ENCODE results near the gene COIL. TPM values are rescaled to one million over a fixed set of nuclear protein-coding genes. Genes with fewer than 3 reads are reported as not detected.

The COIL gene
- total RNA-seq, 1 experiment from 2014 or later: 31.2 TPM

DNA sequence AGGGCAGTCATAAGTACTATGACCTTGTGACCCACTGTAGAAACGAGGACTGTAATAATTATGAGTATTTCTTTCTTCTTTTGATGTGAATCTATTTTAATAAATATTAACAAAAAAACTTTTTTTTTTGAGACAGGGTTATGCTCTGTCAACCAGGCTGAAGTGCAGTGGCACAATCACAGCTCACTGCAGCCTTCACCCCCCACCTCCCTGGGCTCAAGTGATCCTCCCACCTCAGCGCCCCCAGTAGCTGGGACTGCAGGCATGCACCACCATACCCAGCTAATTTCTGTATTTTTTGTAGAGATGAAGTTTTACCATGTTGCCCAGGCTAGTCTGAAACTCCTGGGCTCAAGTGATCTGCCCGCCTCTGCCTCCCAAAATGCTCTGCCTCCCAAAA is 49.6 kb upstream of the COIL start:
- H2AFZ ChIP-seq (ENCODE audit: low read depth, low read length, poor library complexity, severe bottlenecking): no peak overlapping the region
- ChIA-PET CTCF (interaction anchor here (1.0 to 1.3 kb wide), 8 partner anchors 10 to 97 kb away, joined by 3 to 4 read pairs (median 3); no protein-coding TSS in a partner anchor), POLR2A (no interaction called here), RAD21 (ENCODE audit: low non-redundant PET in 1 of 2, low total read pairs in 2 of 2, uncharacterized antibody in 2 of 2, unreplicated experiment in 2 of 2) (no interaction called here)
- no peaks in the 10 kb centered on the region for H3K9me2 ChIP-seq (ENCODE audit: insufficient read depth)
- H3K36me3 ChIP-seq (ENCODE audit: control insufficient read depth in 1 of 2, insufficient read depth in 2 of 2, low read length in 2 of 2): no peaks in the 10 kb centered on the region
- no peaks in the 10 kb centered on the region for H3K27me3 ChIP-seq (ENCODE audit: insufficient read depth, low read length)
- H3K9ac ChIP-seq (ENCODE audit: low read length): no peak overlapping the region
- ATAC-seq (no peak), DNase-seq (ENCODE audit: low read depth, low spot score) (no peak)
- TF ChIP-seq TCF7L2 (IDR thresholded peaks at IDR 0.05; ENCODE audit: borderline replicate concordance, extremely low read depth, insufficient read depth, insufficient read length): no peak
- intact Hi-C loops (cut with micrococcal nuclease): loop anchor here (1.0 kb wide), 1 partner anchor 191 kb away; no protein-coding TSS in a partner anchor
- H3K79me2 ChIP-seq (ENCODE audit: insufficient read depth, low read length): no peaks in the 10 kb centered on the region
- H3K27ac ChIP-seq (ENCODE audit: low read depth, low read length): no peak overlapping the region
- H4K20me1 ChIP-seq (ENCODE audit: insufficient read depth): no peaks in the 10 kb centered on the region
- no peaks in the 10 kb centered on the region for H3K4me1 ChIP-seq (ENCODE audit: control insufficient read depth in 1 of 2, insufficient read depth in 2 of 2, low read length in 2 of 2)
- H3K9me3 ChIP-seq (ENCODE audit: control insufficient read depth in 1 of 2, insufficient read depth in 1 of 2, low read depth in 1 of 2, low read length in 2 of 2): peaks cover 0 to 9% of the 10 kb centered on the region in 2 experiments; a peak in 1 of 4 replicates
- no peak overlapping the region for H3K4me2 ChIP-seq (ENCODE audit: low read length)
- no TSS peak for BruUV-seq (replicated peaks)
- H3K4me3 ChIP-seq (replicated peaks in 1 of 2; ENCODE audit: low read depth in 1 of 2, low read length in 2 of 2): no peak overlapping the region

DNA sequence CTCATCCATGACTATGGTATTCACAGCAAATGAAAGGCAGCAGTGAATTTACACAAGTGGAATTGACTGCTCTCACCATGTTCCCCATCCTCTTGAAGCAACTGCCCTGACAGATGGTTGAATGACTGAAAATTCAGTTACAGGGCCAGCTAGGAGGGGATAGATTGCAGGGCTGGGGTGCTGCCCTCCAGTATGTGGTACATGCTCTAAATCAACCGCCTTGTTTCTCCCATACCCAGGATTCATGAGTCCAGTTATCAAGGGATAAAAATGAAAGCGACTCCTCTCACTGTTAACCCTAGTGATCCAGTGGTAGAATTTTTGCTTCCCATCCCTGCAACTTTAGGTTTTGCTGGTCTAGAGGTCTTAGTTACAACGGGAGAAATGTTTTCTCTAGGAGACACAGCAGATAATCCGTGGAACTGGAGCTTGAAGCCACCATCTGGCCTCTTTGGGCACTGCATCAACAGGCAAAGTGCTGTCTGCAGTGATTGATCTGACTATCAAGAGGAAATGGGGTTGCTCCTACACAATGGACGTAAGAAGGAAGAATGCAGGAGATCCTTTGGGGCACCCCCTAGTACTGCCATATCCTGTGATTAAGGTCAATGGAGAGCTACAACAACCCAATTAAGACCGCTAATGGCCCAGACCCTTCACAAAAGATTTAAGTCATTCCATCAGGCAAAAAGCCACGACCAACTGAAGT is 49.0 kb upstream of the COIL start:
- Histone ChIP-seq H3K27me3 (ENCODE audit: insufficient read depth, low read length) (no peaks in the 10 kb centered on the region), H3K4me3 (replicated peaks in 1 of 2; ENCODE audit: low read depth in 1 of 2, low read length in 2 of 2) (no peak overlapping the region), H2AFZ (ENCODE audit: low read depth, low read length, poor library complexity, severe bottlenecking) (peak overlapping the region; percentile 47), H3K4me2 (ENCODE audit: low read length) (peak overlapping the region; percentile 18; the same call in 1 of the 2 replicates), H3K4me1 (ENCODE audit: control insufficient read depth in 1 of 2, insufficient read depth in 2 of 2, low read length in 2 of 2) (no peaks in the 10 kb centered on the region), H3K9ac (ENCODE audit: low read length) (no peak overlapping the region), H3K27ac (ENCODE audit: low read depth, low read length) (no peak overlapping the region), H3K36me3 (ENCODE audit: control insufficient read depth in 1 of 2, insufficient read depth in 2 of 2, low read length in 2 of 2) (no peaks in the 10 kb centered on the region), H4K20me1 (ENCODE audit: insufficient read depth) (no peaks in the 10 kb centered on the region), H3K79me2 (ENCODE audit: insufficient read depth, low read length) (no peaks in the 10 kb centered on the region), H3K9me3 (ENCODE audit: control insufficient read depth in 1 of 2, insufficient read depth in 1 of 2, low read depth in 1 of 2, low read length in 2 of 2) (peaks cover 0 to 9% of the 10 kb centered on the region in 2 experiments; a peak in 1 of 4 replicates), H3K9me2 (ENCODE audit: insufficient read depth) (no peaks in the 10 kb centered on the region)
- DNase-seq (ENCODE audit: low read depth, low spot score) (peak; percentile 61), ATAC-seq (peak; percentile 98)
- ChIA-PET POLR2A (no interaction called here), CTCF (interaction anchor here (0.6 to 1.3 kb wide), 9 partner anchors 10 to 738 kb away, joined by 3 to 4 read pairs (median 3); no protein-coding TSS in a partner anchor), RAD21 (ENCODE audit: low non-redundant PET in 1 of 2, low total read pairs in 2 of 2, uncharacterized antibody in 2 of 2, unreplicated experiment in 2 of 2) (no interaction called here)
- no peak for TF ChIP-seq SP1 (IDR thresholded peaks at IDR 0.05; ENCODE audit: low read depth)
- peak; percentile 21 for TF ChIP-seq YY1 (IDR thresholded peaks at IDR 0.05; ENCODE audit: extremely low read depth, insufficient replicate concordance, low read depth, low read length)
- TF ChIP-seq CEBPB (IDR thresholded peaks at IDR 0.05; ENCODE audit: low read depth): no peak
- peak; percentile 70 for TF ChIP-seq RAD21 (IDR thresholded peaks at IDR 0.05; ENCODE audit: low read depth)
- TF ChIP-seq, protein P1, sequence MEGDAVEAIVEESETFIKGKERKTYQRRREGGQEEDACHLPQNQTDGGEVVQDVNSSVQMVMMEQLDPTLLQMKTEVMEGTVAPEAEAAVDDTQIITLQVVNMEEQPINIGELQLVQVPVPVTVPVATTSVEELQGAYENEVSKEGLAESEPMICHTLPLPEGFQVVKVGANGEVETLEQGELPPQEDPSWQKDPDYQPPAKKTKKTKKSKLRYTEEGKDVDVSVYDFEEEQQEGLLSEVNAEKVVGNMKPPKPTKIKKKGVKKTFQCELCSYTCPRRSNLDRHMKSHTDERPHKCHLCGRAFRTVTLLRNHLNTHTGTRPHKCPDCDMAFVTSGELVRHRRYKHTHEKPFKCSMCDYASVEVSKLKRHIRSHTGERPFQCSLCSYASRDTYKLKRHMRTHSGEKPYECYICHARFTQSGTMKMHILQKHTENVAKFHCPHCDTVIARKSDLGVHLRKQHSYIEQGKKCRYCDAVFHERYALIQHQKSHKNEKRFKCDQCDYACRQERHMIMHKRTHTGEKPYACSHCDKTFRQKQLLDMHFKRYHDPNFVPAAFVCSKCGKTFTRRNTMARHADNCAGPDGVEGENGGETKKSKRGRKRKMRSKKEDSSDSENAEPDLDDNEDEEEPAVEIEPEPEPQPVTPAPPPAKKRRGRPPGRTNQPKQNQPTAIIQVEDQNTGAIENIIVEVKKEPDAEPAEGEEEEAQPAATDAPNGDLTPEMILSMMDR (IDR thresholded peaks at IDR 0.05 in 2 of 3, conservative IDR thresholded peaks at IDR 0.05 in 1 of 3; ENCODE audit: borderline replicate concordance in 1 of 3, insufficient read depth in 1 of 3, low read depth in 2 of 3, low read length in 2 of 3): peak; percentile 48 to 90 (median 88); a peak in 5 of 6 replicates
- BruUV-seq (replicated peaks): no TSS peak
- intact Hi-C loops (cut with micrococcal nuclease): loop anchor here (1.0 to 5.0 kb wide), 2 partner anchors 102 to 191 kb away; no protein-coding TSS in a partner anchor
